ENCODE measurements around the gene CPED1.
"Not testable (repeated sequence)": the region's sequence is repeated elsewhere in the genome, so short reads cannot be mapped to it uniquely, and the experiment has no call there.

CPED1 gene

DNA sequence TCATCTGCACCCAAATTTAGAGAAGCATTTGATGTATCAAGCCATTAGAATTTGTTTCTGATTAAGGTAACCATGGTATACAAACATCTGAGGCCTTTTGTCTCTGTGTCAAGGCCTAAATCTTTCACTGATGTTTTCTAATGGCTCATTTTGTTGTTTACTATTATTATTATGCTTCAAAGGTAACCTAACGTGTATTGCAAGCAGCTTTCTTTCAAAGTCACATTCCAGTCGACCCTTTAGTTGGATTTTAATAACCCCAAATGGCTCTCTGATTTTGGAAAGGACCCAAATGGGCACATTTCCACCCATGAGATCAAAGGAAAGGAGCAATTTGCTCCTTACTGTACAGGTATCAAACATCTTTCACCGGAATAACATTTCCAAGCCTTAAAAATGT, 293.6 kb downstream of the CPED1 start:
- DNase-seq (ENCODE audit: low read depth in 2 of 2): no peak

DNA sequence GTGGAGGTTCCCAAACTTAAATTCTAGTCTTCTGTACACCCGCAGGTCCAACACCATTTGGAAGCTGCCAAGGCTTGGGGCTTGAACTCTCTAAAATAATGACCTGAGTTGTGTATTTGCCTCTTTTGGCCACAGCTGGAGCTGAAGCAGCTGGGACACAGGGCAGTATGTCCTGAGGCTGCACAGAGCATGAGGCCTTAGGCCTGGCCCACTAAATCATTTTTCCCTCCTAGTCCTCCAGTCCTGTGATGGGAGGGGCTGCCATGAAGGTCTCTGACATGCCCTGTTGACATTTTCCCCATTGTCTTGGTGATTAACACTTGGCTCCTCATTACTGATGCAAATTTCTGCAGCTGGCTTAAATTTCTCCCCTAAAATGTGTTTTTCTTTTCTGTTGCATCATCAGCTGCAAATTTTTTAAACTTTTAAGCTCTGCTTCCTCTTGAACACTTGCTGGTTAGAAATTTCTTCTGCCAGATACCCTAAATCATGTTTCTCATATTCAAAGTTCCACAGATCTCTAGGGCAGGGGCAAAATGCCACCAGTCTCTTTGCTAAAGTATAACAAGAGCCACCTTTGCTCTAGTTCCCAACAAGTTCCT, 296.7 kb downstream of the CPED1 start:
- DNase-seq (ENCODE audit: low read depth in 2 of 2): no peak

DNA sequence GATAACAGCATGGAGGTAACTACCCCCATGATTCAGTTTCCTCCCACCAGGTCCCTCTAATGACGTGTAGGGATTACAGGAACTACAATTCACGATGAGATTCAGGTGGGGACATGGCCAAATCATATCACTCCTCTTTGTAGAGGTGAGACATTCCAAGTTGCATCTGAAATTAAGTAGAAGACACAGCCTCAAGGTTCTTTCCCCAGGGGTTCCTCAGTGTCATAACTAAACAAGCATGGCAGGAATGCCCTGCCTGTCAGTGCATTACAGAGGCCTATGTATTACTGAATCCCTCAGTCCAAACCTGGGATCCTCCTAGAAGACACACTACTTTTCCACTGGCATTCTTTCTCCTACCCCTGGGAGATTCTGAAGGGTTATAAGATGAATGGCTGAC, 297.7 kb downstream of the CPED1 start:
- no peak for DNase-seq (ENCODE audit: low read depth in 2 of 2)

DNA sequence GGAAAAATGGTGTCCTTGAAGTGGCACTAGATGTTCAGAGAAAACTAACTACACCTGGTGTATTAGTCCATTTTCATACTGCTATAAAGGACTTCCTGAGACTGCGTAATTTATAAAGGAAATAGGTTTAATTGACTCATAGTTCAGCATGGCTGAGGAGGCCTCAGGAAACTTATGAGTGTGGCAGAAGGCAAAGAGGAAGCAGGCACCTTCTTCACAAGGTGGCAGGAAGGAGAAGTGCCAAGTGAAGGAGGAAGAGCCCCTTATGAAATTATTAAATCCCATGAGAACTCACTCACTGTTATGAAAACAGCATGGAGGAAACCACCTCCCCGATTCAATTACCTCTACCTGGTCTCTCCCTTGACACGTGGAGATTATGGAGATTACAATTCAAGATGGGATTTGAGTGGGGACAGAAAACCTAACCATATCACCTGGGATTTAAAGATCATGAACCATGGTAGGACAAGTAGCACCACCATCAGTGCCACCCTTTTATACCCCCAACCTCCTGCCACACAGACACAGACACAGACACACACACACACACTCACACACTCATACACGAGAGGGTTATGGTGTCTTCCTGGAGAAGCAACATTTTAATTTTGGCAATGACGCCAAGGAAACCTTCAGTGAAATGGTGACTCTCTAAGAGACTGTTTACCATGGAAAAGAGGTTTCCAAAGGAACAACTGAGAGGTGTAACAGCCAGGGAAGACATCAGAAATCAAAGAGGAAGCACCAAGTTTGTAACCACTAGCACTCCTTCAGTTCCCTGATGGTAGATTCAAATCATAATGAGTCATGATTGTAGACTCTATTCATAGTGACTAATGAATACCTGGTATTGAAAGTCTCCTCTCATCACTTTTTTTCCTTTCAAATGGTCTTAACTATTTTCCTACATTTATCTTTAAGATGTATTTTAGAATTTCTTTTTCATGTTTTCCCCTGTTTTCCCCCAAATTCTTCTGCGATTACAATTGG, 298.5 kb downstream of the CPED1 start:
- no peak for DNase-seq (ENCODE audit: low read depth in 2 of 2)

DNA sequence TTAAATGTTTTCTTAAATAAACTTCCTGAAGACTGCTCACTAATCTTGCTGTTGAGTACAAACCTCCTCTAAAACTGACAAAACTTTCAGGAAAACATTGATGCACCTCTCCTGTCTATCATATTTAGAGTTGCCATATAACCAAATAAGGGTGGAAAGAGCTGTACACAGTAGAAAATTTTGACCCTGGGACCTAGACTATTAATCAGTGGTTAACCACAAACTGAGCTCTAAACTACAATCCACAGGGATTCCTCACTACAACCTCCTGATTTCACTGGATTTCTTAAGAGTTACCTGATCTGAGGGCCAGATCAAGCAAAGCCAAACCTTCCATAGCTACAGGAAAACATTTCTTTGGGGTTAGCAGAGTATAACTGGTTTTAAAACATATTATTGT, 300.4 kb downstream of the CPED1 start:
- DNase-seq (ENCODE audit: low read depth in 2 of 2): no peak

DNA sequence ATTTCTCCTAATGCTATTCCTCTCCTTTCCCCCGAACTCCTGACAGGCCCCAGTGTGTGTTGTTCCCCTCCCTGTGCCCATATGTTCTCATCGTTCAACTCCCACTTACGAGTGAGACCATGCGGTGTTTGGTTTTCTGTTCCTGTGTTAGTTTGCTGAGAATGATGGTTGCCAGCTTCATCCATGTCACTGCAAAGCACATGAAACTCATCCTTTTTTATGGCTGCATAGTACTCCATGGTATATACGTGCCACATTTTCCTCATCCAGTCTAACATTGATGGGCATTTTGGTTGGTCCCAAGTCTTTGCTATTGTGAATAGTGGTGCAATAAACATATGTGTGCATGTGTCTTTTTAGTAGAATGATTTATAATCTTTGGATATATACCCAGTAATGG, 301.4 kb downstream of the CPED1 start:
- DNase-seq (ENCODE audit: low read depth in 2 of 2): not testable (repeated sequence)

DNA sequence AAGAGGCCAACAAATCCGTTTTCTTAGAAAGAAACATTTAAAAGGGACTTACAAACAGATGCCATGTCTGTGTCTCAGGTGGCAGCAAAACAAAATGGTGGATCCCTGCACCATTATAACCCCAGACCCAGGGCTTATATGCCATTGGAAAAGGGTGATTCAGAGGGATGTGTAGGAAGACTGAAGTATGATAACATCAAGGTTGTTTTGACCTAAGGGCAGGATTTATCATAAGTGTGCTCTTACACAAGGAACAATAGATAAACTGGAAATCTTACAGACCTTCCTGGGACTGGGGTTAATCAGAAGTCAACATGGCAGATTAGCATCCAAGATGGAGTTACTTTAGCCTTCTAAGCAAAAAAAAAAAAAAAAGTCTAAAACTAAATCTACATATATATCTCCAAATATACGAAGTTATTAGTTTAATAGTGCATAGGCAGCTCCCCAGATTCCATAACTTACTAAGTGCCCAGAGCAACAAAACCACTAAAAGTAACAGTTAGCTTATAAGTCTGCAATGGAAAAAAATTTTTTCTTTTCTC, 306.0 kb downstream of the CPED1 start:
- DNase-seq (ENCODE audit: low read depth in 2 of 2): no peak

DNA sequence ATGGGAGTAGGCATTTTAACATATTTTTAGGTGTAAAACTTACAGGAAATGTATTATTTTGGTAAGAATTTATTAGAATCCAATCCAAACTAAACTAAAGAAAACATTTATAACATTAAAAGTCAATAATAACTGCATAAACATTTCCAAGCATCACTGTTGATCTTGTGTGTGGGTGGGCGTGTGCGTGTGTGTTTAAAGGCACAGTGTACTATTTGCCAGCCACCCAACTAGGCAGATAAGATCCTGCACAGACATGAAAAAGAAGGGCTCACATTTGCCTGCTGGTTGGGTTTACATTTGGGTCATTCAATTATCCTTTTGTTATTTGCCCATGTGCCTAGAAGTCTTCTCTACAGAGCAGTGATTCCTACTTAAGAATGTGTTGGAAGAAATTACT, 309.3 kb downstream of the CPED1 start:
- no peak for DNase-seq (ENCODE audit: low read depth in 2 of 2)

DNA sequence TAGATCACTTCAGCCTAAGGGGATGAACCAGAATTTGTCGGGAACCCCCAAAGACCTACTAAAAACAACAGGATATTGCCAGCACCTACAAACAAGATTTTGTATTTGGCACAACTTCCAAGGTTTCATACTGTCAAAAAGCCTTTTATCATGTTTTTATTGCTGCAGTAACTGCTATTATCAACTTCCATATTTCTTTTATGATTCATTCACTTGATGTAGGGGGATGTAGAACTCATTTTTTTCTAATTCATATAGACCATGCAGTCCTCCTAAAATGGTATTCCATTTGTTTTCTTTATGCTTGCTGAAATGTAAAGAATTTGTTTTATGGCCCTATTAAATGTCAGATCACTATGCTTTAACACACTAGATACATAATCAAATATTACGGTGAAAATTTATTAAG, 310.3 kb downstream of the CPED1 start:
- no peak for DNase-seq (ENCODE audit: low read depth in 2 of 2)

DNA sequence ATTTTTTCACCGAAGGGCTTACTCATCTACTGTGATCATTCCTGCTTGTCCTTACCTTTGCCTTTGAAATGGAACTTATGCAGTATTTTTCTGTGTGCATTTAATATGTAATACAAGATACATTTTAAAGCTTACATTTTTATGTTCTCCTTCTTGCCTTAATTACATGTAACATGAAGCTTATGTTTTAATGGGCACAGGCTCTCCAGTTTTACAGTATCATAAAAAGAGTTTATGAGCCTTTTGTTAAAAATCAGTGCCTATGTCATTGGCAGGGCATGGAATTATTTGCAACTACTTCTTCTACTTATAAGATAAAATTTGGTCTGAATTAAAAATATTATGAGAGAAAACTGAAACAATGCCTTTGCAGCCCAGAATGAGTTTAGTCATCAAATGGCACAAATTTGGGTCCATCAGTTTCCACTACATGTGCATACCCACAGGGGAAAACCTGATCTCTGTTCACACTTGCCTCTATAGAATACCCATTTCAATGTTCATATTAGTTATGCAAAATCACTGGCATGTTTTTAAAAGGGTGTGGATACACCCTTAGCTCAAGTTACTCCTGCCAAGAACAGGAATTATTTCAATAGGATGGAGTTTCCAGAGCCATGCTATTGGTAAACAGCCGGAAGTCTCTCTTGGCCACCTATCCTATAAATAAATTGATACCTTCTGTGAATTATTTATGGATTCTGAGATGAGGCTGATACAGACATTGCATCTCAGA, 312.3 kb downstream of the CPED1 start:
- no peak for DNase-seq (ENCODE audit: low read depth in 2 of 2)

DNA sequence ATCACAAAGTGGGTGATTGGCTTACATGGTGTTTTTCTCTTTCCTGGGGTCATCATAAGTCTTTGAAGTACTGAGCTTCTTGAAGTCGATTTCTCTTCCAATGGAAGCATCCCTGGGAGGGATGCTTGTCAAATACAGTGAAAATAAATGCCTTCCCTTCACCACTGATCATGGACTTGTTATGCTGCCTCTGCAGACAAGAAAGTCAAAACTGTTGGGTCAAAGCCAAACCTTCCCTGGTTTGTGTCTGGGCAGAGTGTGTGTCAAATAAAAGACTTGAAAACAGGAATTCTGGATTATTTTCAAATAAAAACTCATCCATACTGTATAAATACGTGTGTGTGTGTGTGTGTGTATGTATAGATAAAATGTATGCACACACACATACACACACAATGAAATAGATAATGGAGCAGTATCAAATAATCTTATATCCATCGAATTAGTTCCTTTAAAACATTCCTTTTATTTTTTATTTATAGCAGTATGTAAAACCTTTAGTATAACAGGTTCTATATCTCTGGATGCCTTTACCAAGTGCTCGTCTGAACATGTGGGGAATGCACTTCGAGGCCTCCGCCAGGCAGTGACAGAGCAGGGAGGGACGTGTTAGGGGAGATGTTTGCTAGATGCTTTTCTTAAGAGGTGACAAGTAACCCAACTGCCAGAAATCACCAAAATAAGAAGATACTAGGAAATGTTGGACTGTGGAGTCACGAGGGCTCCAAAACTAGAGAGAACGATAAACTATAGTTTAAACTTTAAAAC, 313.1 kb downstream of the CPED1 start:
- DNase-seq (ENCODE audit: low read depth in 2 of 2): no peak

DNA sequence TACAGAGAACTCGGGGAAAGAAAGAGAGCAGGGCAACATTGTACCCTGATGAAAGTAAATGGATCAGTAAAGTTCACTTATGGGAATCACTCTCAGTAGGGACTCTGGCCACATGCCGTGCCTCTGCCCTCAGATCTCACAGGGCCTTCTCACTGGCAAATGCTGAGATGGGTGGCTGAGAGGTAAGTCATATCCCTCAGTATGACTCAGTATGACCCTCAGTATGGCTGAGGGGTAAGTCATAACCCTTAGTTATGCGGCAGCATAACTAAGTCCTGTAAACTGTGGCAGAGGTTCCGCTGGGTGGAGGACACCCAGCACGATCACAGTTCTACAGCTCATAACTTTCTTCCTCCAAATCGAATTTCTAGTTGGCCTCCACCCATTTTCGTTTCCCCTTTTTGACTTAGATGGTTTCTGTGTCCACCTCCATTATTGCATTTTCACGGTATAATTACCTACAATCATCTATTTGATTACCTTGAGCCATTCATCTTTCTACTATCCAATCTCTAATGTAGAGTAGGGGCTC, 313.8 kb downstream of the CPED1 start:
- no peak for DNase-seq (ENCODE audit: low read depth in 2 of 2)

DNA sequence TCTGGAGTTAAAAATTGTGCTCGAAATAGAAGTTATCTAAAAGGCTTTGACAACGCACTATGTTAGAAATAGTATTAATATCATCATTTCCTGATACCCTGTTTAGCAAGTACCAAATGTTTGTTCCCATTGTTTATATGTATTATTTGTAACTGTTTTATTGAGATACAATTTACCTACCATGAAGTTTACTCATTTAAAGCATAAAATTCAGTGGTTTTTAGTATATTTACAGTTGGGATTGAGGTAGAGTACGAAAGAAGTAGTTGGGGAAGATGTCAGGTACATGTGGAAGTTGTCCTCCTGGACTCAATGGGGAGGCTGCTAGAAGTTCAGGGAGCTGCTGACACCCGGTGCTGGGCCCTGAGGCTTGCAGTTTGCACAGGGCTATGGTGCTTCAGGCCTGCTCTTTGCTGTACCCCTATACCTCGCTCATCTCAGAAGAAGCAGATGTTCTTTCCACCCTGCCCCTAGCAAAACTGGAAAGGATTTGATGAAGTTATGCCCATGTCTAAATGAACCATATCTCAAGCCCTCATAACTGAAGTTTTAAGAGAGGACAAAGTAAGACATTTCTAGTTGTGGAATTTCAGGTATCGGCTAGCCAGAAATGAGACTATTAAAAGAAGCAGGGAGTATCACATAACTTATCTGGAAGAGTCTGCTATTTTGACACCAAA, 315.1 kb downstream of the CPED1 start:
- DNase-seq (ENCODE audit: low read depth in 2 of 2): no peak

DNA sequence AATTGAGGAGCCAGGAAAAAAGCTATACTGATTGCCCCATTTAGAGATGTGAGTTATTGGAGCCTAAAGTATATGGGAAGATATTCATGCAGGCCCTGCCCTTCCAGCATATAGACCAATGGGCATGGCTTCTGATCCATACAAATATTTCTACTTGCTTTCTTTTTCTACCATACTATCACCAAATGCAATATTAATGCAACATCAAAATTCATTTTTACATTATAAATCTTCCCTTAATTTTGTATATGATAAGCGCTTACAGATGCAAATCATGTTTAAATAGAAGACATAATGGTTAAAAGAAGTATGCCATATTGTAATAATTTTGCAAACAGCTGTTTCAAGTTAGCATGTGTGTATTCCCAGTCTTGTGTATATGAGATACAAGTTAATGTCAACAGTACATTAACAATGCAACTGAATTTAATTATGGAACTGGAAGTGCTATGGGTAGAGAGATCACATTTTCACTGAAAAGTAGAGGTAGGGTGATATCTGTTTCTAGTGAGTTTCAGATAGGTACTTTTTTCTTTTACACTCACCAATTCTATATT, 315.7 kb downstream of the CPED1 start:
- no peak for DNase-seq (ENCODE audit: low read depth in 2 of 2)

DNA sequence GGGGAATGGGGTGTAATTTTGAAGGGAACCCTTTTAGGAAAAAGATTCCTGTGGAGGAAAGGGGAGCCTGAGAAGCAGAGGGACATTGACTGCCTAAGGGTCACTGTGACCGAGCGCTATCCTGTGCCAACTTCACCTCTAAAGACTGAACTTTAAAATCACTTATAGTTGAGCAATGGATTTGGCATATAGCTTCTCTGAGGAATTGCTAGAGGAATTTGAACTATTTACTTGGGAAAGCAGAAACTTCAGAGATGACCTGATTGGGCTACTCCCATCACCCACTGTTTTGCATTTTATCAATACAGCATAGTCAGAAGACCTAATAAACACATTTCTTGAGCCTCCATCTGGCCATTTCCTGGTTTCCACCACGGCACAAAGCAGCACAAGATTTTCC, 316.6 kb downstream of the CPED1 start:
- DNase-seq (ENCODE audit: low read depth in 2 of 2): no peak

DNA sequence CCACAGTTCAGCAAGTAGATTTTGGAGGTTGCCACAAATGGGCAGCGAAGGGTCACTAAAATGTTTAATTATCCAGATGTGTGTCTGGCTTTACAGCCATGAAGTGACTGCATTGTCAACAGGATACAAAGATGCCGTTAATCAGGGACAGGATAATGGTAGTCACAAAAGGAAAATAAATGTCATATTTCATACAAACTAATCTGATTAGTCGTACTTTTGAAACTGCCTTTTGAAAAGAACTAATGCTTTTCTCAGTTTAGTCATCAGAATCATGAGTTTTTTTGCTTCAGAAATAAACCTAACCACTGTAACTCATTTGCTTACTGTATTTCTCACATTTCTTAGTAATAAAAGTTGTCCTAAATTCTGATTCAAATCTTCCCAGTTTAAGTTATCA, 318.1 kb downstream of the CPED1 start:
- DNase-seq (ENCODE audit: low read depth in 2 of 2): no peak

DNA sequence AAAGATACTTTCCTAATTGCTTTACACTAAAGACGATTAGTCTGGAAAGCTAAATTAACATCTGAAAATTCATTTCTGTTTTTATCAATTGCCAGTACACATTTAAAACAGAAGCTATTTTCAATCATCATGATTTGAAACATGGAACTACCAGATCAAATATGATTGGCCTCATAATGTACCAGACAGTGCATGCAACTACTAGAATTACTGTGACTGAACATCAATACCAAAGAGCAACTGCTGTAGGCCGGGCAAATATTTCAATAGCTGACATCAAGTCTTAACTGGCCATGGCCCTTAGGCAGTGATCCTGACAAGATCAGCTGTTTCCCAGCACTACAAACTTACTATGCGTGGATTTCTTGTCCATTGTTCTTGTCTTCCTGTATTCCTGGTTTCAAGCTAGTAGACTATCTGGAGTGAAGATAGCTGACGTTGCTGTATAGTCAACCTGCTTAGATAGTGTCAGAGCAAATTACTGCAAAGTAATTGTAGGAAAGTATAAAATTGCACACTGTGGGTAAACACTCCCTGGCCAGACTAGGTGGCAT, 318.6 kb downstream of the CPED1 start:
- DNase-seq (ENCODE audit: low read depth in 2 of 2): no peak

DNA sequence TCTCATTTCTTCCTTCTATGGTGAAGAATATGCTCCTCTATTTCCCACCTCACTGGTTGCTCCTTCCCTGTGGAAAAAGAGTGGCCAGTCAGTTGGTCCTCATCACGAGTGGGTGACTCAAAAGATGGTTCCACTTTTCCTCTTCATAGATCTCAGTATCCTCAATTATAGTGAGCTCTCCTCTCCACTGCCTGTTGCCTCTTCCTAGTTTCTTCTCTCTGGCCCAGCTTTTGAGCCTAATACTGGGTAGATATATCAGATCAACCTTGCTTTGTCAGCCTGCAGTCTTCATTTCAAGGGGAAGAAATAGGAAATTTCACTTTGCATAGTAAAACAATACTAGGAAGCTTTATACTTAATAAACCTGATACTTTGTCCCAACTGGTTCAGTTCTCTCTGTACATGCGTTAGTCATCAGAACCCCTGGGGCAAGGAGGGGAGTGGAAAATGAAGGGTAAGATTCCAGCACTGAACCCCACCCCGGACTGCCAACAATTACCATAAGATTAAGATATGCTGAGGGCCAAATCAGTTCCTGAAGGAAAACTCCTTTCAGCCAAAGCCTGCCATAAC, 324.8 kb downstream of the CPED1 start:
- no peak for DNase-seq (ENCODE audit: low read depth in 2 of 2)

DNA sequence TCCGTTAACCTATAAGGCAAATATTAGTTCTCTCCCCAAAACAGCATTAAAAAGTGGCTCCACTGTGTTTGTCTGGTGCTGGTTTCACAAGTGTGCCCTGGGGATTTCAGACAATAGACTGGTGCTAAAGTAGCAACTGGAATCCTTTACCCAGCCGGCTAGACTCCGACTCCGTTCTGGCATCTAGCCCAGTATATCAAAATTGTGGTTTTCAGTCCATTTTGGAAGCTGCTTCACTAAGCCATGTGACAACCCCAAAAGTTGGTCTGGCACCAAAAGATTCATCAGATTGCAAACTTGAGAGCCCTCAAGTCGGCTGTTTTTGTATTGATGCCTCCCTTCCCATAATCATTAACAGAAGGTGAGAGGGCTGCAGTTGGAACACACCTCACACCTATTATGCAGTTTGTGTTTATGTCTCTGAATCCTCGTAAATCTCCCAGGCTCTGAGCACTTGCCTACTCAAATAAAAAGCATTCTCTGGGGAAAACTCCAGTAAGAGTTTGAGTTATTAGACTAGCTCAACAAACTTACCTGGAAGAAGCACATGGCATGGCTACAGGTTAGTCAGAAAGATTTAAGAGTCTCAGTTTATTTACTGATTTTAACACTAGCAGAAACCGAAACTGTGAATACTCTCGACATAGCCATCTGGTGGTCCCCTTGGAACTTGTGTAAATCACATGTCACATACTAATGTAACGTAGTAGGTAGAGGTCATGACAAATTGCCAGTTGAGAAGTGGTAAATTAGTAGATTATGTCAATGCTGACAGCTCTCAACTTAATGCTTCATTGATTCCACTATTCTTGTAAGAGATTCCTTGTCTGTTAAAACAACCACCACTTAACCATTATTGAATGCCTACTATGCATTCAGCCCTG, 325.5 kb downstream of the CPED1 start:
- no peak for DNase-seq (ENCODE audit: low read depth in 2 of 2)
